GM12873 (cell line): ENCODE measurements around the gene CAPZA1.

ENCODE experiments used
- TF ChIP-seq, protein P1 (sequence below): IDR thresholded peaks from 2 replicates; pipeline ENCODE4 v1.5.1; 2012; ENCODE audit warnings: low read depth, mild to moderate bottlenecking, moderate library complexity, low read length, control low read depth; ENCODE audit not compliant: insufficient read depth; ENCODE audit errors: missing control alignments

CAPZA1 gene

DNA sequence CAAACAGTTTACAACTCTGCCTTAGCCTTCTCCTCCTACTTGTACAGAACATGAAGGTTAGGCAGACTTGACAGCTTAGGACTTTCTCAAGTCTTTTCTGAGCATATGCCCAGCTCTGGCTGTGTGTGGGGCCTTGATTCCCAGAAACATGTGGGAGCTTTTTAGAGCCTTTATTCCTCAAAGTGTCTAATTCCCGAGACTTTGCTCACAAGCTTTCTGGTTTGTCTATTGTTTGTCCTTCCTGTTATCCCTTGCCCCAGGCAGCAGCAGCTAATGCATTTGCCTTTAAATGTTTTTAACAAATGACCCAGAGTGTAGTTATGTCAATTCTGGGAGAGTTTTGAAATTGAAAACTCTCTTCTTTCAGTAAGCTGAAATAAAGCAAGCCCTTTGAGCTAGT, 29.9 kb upstream of the CAPZA1 start:
- TF ChIP-seq, protein P1, sequence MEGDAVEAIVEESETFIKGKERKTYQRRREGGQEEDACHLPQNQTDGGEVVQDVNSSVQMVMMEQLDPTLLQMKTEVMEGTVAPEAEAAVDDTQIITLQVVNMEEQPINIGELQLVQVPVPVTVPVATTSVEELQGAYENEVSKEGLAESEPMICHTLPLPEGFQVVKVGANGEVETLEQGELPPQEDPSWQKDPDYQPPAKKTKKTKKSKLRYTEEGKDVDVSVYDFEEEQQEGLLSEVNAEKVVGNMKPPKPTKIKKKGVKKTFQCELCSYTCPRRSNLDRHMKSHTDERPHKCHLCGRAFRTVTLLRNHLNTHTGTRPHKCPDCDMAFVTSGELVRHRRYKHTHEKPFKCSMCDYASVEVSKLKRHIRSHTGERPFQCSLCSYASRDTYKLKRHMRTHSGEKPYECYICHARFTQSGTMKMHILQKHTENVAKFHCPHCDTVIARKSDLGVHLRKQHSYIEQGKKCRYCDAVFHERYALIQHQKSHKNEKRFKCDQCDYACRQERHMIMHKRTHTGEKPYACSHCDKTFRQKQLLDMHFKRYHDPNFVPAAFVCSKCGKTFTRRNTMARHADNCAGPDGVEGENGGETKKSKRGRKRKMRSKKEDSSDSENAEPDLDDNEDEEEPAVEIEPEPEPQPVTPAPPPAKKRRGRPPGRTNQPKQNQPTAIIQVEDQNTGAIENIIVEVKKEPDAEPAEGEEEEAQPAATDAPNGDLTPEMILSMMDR, result no peak

DNA sequence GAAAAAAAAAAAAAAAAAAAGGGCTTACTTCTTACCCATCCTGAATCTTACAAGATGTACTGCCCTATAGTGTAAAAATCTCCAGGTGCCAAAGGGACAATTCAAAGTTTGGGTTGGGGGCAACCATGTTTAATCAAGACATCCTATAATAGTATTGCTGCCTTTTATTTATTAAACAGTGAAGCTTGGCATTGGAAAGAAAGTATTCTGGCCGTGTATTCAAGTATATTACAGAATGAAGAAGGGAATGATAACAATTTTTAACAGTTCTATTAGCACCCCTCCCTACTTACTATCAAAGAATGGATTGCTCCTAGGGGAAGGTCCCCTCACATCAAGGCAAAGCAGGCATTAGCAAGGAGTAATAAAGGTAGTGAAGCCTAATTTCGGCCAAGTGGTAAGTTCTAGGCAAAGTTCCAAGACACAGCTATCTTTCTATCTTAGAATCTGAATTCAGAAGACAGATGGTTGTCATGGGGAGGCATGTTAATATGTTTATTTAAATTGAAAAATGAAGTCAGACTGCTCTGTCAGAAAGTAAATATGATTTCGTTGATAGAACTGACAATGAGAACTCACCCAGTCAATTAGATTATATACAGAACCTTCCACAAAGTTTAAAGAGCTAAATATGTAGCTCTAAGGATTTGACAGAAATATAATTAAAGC, 25.3 kb upstream of the CAPZA1 start:
- TF ChIP-seq, protein P1, result no peak

DNA sequence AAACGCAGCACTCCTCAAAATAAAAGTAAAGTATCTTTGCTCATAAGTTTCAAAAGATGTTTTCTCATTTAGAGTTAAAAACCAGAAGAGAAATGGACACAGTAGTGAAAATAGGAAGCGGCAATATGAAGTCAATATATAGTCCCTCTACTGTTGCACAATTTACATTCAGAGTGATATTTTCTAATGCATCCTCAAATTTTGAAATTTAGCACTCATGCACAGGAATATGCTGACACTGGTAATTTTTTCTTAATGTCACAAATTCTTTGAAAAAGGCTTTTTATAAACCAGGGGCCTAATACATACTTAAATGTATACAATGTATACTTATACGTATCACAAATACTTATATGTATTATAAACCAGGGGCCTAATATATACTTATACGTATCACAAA, 20.2 kb upstream of the CAPZA1 start:
- TF ChIP-seq, protein P1, result no peak

DNA sequence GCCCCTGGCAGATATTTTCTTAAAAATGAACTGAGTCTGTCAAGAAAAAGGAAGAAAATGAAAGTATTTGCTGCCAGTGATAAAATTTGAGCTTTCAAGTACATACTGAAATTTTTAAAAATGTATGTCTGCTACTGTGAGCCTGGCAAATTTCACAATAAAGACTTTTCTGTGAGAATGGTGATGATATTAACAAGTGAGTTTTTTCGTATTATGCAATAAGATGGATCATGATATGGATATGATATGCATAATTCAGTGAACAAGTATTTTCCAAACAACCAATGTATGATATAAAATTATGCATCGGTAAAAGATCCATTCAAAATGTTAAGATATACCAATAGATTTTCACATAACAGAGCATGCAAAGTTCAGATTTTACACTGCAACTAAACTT, 16.6 kb upstream of the CAPZA1 start:
- TF ChIP-seq, protein P1, result no peak

DNA sequence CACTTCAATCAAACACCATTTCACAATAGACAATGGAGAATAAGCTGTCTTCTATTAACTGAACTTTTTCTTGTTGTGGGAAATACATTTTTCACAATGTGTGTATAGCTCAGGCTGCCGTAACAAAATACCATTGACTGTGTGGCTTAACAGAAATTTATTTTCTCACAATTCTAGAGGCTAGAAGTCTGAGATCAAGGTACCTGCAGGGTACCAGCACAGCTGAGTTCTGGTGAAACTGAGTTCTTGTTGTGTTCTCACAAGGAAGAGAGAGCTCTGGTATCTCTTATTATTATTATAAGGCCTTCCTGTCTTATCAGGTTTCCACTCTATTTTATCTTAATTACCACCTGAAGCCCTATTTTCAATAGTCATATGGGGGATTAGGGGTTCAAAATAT, 16.1 kb upstream of the CAPZA1 start:
- TF ChIP-seq, protein P1, result no peak

DNA sequence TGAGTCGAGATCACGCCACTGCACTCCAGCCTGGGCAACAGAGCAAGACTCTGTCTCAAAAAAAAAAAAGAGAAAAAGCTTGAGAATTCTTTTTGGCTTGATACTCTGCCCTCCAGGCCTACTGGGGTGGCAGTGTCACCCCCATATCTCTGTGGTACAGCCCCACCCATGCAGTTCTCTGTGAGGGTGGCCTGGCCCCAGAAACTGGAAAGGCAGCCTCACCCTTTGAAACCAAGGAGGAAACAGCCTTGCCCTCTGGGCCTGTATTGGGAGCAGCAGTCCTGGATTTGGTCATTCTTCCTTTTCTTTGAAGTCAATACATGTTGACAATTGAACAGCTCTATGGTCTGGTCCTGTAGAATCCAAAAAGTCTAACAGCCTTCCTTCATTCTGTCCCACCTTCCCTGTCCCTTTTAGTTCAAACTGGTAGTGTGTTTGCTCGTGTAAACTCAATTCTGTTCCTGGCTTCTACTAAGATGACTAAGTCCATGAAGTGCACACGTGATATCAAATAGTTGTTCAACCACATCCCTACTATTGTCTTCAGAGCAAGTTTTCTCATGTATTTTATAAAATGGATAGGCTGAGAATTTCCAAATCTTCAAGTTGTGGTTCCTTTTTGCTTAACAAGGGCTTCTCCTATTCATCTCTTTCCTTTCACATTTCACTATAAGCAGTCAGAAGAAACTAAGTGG, 13.9 kb upstream of the CAPZA1 start:
- TF ChIP-seq, protein P1, result no peak

DNA sequence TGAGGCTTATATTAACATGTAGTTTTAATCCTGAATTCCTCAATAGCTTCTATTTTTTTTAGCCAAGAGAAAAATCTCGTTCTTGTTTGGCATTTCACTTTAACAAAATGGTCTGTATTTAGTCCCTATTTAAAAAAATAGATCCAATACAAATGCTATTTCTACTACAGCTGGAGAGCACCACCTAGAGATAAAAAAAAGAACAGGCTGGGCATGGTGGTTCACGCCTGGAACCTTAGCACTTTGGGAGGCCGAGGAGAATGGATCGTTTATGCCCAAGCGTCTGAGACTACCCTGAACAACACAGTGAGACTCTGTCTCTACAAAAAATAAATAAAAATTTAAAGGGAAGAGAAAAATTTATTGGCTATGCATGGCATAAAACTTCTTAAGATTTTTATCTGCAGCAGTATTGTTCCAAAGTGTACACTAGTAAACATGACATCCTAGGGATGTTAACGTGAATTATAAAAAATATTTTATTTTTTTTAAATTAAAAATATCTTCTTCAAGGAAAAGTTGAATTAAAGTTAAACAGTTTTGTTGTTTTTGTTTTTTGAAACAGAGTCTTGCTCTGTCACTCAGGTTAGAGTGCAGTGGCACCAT, 5.1 kb upstream of the CAPZA1 start:
- TF ChIP-seq, protein P1, result peak; percentile 56
